WTC11 (cell line): ENCODE data around the gene SFT2D3. TPM values are rescaled to one million over a fixed set of nuclear protein-coding genes. Genes with fewer than 3 reads are reported as not detected.

Experiments used
- ATAC-seq: fragments of 200-7000 bp; cut with Tn5 transposase; 2 replicates; pipeline ENCODE4 v1.10.0; 2021; ENCODE audit warnings: mild to moderate bottlenecking, moderate library complexity
- CTCF ChIA-PET: fragments of 300-600 bp; sonication (Branson Sonifier 250); formaldehyde crosslinking; loops from one replicate; lab custom pipeline; 2021; ENCODE audit warnings: antibody characterized with exemption; lab: Charles Lee
- POLR2A ChIA-PET: fragments of 350-600 bp; sonication (Branson Sonifier 250); formaldehyde crosslinking; loops from one replicate; lab custom pipeline; 2021; ENCODE audit warnings: antibody characterized with exemption; lab: Charles Lee
- DNase-seq: peaks from one replicate; pipeline ENCODE4 v3.0.0; 2021; ENCODE audit warnings: low spot score
- H3K27ac Mint-ChIP-seq: 2 replicates; pipeline ENCODE4 v1.8.0; 2021; ENCODE audit warnings: mixed read lengths
- H3K27me3 Mint-ChIP-seq: 2 replicates; pipeline ENCODE4 v1.8.0; 2021; ENCODE audit warnings: low read depth, mild to moderate bottlenecking, moderate library complexity, mixed read lengths
- H3K36me3 Mint-ChIP-seq: 2 replicates; pipeline ENCODE4 v1.8.0; 2021; ENCODE audit warnings: mixed read lengths
- H3K4me1 Mint-ChIP-seq: 2 replicates; pipeline ENCODE4 v1.8.0; 2022; ENCODE audit warnings: mixed read lengths
- H3K4me3 Mint-ChIP-seq: 2 replicates; pipeline ENCODE4 v1.8.0; 2021; ENCODE audit warnings: mild to moderate bottlenecking, moderate library complexity, mixed read lengths
- H3K9me3 Mint-ChIP-seq: 2 replicates; pipeline ENCODE4 v1.8.0; 2021; ENCODE audit warnings: mixed read lengths
- FOXJ3 ChIP-seq: sonication (generic); formaldehyde crosslinking; IDR thresholded peaks from 2 replicates; pipeline ENCODE4 v1.9.0; 2021; ENCODE audit warnings: missing genetic modification reagents, mild to moderate bottlenecking, borderline replicate concordance
- IRF2 ChIP-seq: sonication (generic); formaldehyde crosslinking; IDR thresholded peaks from 2 replicates; pipeline ENCODE4 v1.8.0; 2022; ENCODE audit warnings: low read depth, missing genetic modification reagents, borderline replicate concordance
- MLX ChIP-seq: sonication (generic); formaldehyde crosslinking; IDR thresholded peaks from 2 replicates; pipeline ENCODE4 v1.8.1; 2023; ENCODE audit warnings: mild to moderate bottlenecking, missing genetic modification reagents, moderate library complexity
- MYBL2 ChIP-seq: sonication (generic); formaldehyde crosslinking; IDR thresholded peaks from 2 replicates; pipeline ENCODE4 v1.8.1; 2023; ENCODE audit warnings: mild to moderate bottlenecking, moderate library complexity, missing genetic modification reagents
- NFE2L1 ChIP-seq: sonication (generic); formaldehyde crosslinking; IDR thresholded peaks from 2 replicates; pipeline ENCODE4 v1.8.1; 2023; ENCODE audit warnings: missing genetic modification reagents
- NR2C2 ChIP-seq: sonication (generic); formaldehyde crosslinking; IDR thresholded peaks from 2 replicates; pipeline ENCODE4 v1.8.0; 2022; ENCODE audit warnings: mild to moderate bottlenecking, missing genetic modification reagents
- SMAD3 ChIP-seq: sonication (generic); formaldehyde crosslinking; IDR thresholded peaks from 2 replicates; pipeline ENCODE4 v1.8.0; 2022; ENCODE audit warnings: missing genetic modification reagents, mild to moderate bottlenecking, borderline replicate concordance
- STAT6 ChIP-seq: sonication (generic); formaldehyde crosslinking; conservative IDR thresholded peaks from 2 replicates; pipeline ENCODE4 v1.8.1; 2023; ENCODE audit warnings: mild to moderate bottlenecking, low read depth, missing genetic modification reagents, moderate library complexity
- TEAD1 ChIP-seq: sonication (generic); formaldehyde crosslinking; IDR thresholded peaks from 2 replicates; pipeline ENCODE4 v1.8.0; 2022; ENCODE audit warnings: mild to moderate bottlenecking, missing genetic modification reagents
- ZNF138 ChIP-seq: sonication (generic); formaldehyde crosslinking; conservative IDR thresholded peaks from 2 replicates; pipeline ENCODE4 v1.8.1; 2022; ENCODE audit warnings: mild to moderate bottlenecking, moderate library complexity, missing genetic modification reagents
- ZNF232 ChIP-seq: sonication (generic); formaldehyde crosslinking; IDR thresholded peaks from 2 replicates; pipeline ENCODE4 v1.8.0; 2022; ENCODE audit warnings: mild to moderate bottlenecking, missing genetic modification reagents
- ZNF416 ChIP-seq: fragments of 250-450 bp; sonication (Bioruptor Pico); IDR thresholded peaks from 2 replicates; pipeline ENCODE4 v1.9.0; 2021; ENCODE audit warnings: mild to moderate bottlenecking, inconsistent platforms
- ZNF512 ChIP-seq: sonication (generic); formaldehyde crosslinking; IDR thresholded peaks from 2 replicates; pipeline ENCODE4 v1.8.1; 2022; ENCODE audit warnings: missing genetic modification reagents, borderline replicate concordance
- total RNA-seq: library from RNA; stranded (reverse); gene quantifications from 3 replicates; pipeline ENCODE4 v1.2.3, GENCODE V29; 2021
- TF ChIP-seq, protein P1 (sequence below): sonication (generic); formaldehyde crosslinking; IDR thresholded peaks from 2 replicates; pipeline ENCODE4 v1.8.1; 2023; ENCODE audit warnings: mild to moderate bottlenecking, missing genetic modification reagents, moderate library complexity
- TF ChIP-seq, protein P2 (sequence below): fragments of 250-450 bp; sonication (Bioruptor Pico); conservative IDR thresholded peaks from 2 replicates; pipeline ENCODE4 v1.9.0; 2021; ENCODE audit warnings: mild to moderate bottlenecking
- TF ChIP-seq, protein P3 (sequence below): sonication (generic); formaldehyde crosslinking; IDR thresholded peaks from 2 replicates; pipeline ENCODE4 v1.8.1; 2022; ENCODE audit warnings: low read depth, missing genetic modification reagents, borderline replicate concordance

The SFT2D3 gene
- total RNA-seq, 1 experiment from 2014 or later: 10.5 TPM

DNA sequence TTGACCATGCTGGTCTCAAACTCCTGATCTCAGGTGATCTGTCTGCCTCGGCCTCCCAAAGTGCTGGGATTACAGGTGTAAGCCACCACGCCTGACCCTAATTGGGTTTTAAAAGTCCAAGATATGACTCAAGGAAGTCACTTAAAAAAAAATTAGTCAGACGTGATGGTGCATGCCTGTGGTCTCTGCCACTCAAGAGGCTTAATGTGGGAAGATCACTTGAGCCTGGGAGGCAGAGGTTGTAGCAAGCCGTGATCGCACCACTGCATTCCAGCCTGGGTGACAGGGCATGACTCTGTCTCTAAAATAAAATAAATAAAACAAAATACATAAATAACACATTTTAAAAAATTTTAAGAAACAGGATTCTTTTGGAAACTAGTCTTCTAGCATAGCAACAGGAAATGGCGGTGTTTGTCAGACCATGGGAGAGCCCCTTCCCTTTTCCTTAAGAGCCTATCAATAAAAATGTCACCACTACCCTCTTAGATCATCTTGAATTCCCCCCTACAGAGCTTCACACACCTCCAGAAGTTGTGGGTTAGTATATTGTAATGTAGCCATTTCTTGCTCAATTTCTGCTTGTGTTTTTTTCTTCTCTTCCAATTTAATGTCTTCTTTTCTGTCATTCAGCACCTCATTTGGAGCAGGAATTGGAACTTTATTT lies 20.1 kb downstream of the SFT2D3 start (continued):
- no peak for TF ChIP-seq ZNF512 (CRISPR knock-in tag)
- TF ChIP-seq, protein P1, sequence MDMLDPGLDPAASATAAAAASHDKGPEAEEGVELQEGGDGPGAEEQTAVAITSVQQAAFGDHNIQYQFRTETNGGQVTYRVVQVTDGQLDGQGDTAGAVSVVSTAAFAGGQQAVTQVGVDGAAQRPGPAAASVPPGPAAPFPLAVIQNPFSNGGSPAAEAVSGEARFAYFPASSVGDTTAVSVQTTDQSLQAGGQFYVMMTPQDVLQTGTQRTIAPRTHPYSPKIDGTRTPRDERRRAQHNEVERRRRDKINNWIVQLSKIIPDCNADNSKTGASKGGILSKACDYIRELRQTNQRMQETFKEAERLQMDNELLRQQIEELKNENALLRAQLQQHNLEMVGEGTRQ (CRISPR knock-in tag): no peak

DNA sequence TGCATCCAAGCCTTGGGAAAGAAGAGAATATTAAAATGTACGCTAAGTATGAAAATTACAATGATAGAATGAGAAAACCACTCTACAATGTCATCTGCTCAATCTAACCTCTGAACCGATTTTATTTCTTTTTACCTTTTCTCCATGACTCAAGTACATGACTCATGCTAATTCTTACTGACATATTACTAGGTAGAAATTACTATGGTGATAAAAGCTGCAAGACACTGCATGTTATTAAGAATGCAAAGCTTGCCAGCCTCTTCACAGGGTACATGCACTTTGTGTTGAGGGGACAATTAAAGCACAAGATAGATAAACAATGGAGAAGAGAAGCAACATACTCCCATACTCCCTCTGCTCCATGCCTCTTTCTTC lies 20.7 kb downstream of the SFT2D3 start:
- TF ChIP-seq NR2C2 (CRISPR knock-in tag) (no peak), STAT6 (CRISPR knock-in tag) (no peak), FOXJ3 (CRISPR knock-in tag) (no peak), ZNF232 (CRISPR knock-in tag) (no peak), NFE2L1 (no peak), ZNF416 (CRISPR knock-in tag) (no peak), TEAD1 (CRISPR knock-in tag) (no peak), MYBL2 (CRISPR knock-in tag) (no peak), MLX (CRISPR knock-in tag) (no peak), IRF2 (CRISPR knock-in tag) (no peak), ZNF138 (CRISPR knock-in tag) (no peak), SMAD3 (no peak)
- TF ChIP-seq, protein P2, sequence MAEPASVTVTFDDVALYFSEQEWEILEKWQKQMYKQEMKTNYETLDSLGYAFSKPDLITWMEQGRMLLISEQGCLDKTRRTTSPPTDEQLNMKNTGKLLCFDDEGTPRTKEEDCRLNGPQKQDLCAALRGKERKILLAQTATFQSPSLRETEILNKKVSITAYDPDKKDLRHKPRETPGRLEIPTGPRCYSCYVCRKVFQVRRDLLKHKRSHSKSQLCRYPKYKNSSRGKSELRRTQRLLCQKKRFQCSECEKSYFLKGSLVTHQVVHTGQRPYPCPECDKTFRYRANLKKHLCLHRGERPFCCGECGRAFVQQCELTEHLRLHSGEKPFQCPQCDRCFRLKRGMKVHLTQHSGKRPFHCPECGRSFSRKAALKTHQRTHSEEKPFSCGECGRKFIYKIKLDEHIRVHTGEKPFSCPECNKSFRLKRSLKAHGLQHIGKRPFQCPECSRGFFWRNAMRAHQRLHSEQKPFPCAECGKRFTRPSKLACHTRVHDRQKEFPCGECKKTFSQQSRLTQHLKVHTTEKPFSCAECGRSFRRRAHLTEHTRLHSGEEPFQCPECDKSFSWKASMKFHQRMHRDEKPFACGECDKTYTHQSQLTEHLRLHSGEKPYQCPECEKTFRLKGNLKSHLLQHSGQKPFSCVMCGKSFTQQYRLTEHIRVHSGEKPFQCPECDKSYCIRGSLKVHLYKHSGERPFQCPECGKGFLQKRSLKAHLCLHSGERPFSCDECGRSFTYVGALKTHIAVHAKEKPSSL (CRISPR knock-in tag): no peak
- TF ChIP-seq, protein P3, sequence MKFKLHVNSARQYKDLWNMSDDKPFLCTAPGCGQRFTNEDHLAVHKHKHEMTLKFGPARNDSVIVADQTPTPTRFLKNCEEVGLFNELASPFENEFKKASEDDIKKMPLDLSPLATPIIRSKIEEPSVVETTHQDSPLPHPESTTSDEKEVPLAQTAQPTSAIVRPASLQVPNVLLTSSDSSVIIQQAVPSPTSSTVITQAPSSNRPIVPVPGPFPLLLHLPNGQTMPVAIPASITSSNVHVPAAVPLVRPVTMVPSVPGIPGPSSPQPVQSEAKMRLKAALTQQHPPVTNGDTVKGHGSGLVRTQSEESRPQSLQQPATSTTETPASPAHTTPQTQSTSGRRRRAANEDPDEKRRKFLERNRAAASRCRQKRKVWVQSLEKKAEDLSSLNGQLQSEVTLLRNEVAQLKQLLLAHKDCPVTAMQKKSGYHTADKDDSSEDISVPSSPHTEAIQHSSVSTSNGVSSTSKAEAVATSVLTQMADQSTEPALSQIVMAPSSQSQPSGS: no peak
- Mint-ChIP-seq H3K9me3 (no peaks in the 10 kb centered on the region), H3K4me1 (no peaks in the 10 kb centered on the region), H3K4me3 (no peak overlapping the region), H3K27me3 (no peaks in the 10 kb centered on the region), H3K27ac (no peak overlapping the region), H3K36me3 (peaks cover 62% of the 10 kb centered on the region)
- POLR2A ChIA-PET: no interaction called here
- ATAC-seq: no peak
- DNase-seq: no peak
- CTCF ChIA-PET: no interaction called here
